Natural killer cell (primary cell): ENCODE data around the gene RASGRF2. TPM values are rescaled to one million over a fixed set of nuclear protein-coding genes. Genes with fewer than 3 reads are reported as not detected.
A peak's percentile ranks its signal among the peaks of the same experiment; 100 is the strongest.

Experiments
- ATAC-seq, 3 donors: fragments of 150-1000 bp in 2 of 3; fragments of 200-7000 bp in 1 of 3; cut with Tn5 transposase; 1 replicate in 1 of 3; 2 replicates in 2 of 3; pipeline ENCODE4 v1.10.0; 2021; ENCODE audit warnings: mild to moderate bottlenecking in 2 of 3, moderate library complexity in 2 of 3
- DNase-seq, 2 donors: peaks; one replicate each; pipeline versions ENCODE4 v3.0.0 to v3.0.0-alpha.2; 2013 to 2021; ENCODE audit warnings: mixed read lengths in 1 of 2
- H3K27ac ChIP-seq: one replicate; pipeline ENCODE4 v1.5.1; 2013; ENCODE audit warnings: mild to moderate bottlenecking, low read length
- H3K27me3 ChIP-seq: one replicate; pipeline ENCODE4 v1.6.1; 2013; ENCODE audit warnings: low read length; ENCODE audit not compliant: control insufficient read depth, insufficient read depth
- H3K36me3 ChIP-seq: one replicate; pipeline ENCODE4 v1.6.1; 2013; ENCODE audit warnings: low read length; ENCODE audit not compliant: control insufficient read depth, insufficient read depth
- H3K4me1 ChIP-seq: one replicate; pipeline ENCODE4 v1.6.1; 2013; ENCODE audit warnings: low read length; ENCODE audit not compliant: control insufficient read depth, insufficient read depth
- H3K4me3 ChIP-seq: one replicate; pipeline ENCODE4 v1.5.1; 2013; ENCODE audit warnings: low read length
- H3K9me3 ChIP-seq: one replicate; pipeline ENCODE4 v1.6.1; 2013; ENCODE audit warnings: low read length; ENCODE audit not compliant: control insufficient read depth, insufficient read depth
- H3K27ac Mint-ChIP-seq, 2 donors: one replicate each; pipeline ENCODE4 v1.8.0; 2022; ENCODE audit warnings: mild to moderate bottlenecking in 2 of 2, mixed read lengths in 2 of 2, moderate library complexity in 1 of 2
- H3K27me3 Mint-ChIP-seq, 2 donors: one replicate each; pipeline ENCODE4 v1.8.0; 2022; ENCODE audit warnings: low read depth in 2 of 2, mixed read lengths in 2 of 2
- H3K36me3 Mint-ChIP-seq: one replicate; pipeline ENCODE4 v1.8.0; 2022; ENCODE audit warnings: mixed read lengths
- H3K4me1 Mint-ChIP-seq, 2 donors: one replicate each; pipeline ENCODE4 v1.8.0; 2022; ENCODE audit warnings: mixed read lengths in 2 of 2
- H3K4me3 Mint-ChIP-seq: one replicate; pipeline ENCODE4 v1.8.0; 2022; ENCODE audit warnings: mild to moderate bottlenecking, moderate library complexity, mixed read lengths
- H3K9me3 Mint-ChIP-seq, 2 donors: one replicate each; pipeline ENCODE4 v1.8.0; 2022; ENCODE audit warnings: mixed read lengths in 2 of 2
- CTCF ChIP-seq: fragments of 200-600 bp; IDR thresholded peaks from one replicate; pipeline ENCODE4 v1.8.0; 2022; ENCODE audit warnings: antibody characterized with exemption
- WGBS: methylation state at CpG from one replicate; pipeline ENCODE4 v1.1.7; 2013; ENCODE audit warnings: missing lambda C conversion rate; ENCODE audit not compliant: insufficient coverage; 5-methylcytosine and 5-hydroxymethylcytosine counted together
- intact Hi-C: fragments of 100-400 bp; cut with micrococcal nuclease; formaldehyde crosslinking; loops from one replicate; pipeline ENCODE4 v1.14.2; 2022
- total RNA-seq, 4 donors: library from RNA; stranded (reverse); fragments of 120-200 nt in 1 of 4; gene quantifications; one replicate each; pipeline versions ENCODE4 v1.2.3 to v1.2.4, GENCODE V29; 2013 to 2022

RASGRF2 gene
- total RNA-seq, 3 donors from 2014 or later (not counting 1 experiment from before 2014, with no cell fraction given), result 5.6 to 10.1 (median 6.1) TPM

- Histone ChIP-seq H3K4me3 (peak overlapping the region; percentile 40), H3K36me3 (no peaks in the 10 kb centered on the region), H3K9me3 (no peaks in the 10 kb centered on the region), H3K4me1 (peaks cover 21% of the 10 kb centered on the region), H3K27me3 (peaks cover 9% of the 10 kb centered on the region), H3K27ac (no peak overlapping the region)
- DNase-seq (peak in 1 of 2 donors; percentile 72), ATAC-seq (peak in 2 of 3 donors; percentile 40 to 41)
- Mint-ChIP-seq H3K4me3 (peak overlapping the region; percentile 88), H3K36me3 (no peaks in the 10 kb centered on the region), H3K27me3 (peaks cover 24 to 35% of the 10 kb centered on the region in 2 donors), H3K27ac (peak overlapping the region in 1 of 2 donors; percentile 72), H3K9me3 (no peaks in the 10 kb centered on the region), H3K4me1 (peaks cover 25 to 35% of the 10 kb centered on the region in 2 donors)
- intact Hi-C loops, result loop anchor here (5.0 kb wide), 1 partner anchor 204 kb away; no protein-coding TSS in a partner anchor
- no peak for TF ChIP-seq CTCF
- 38% methylated on average over 14 of the region's 18 CpGs for WGBS
Observed at GRCh38 chr5:80961376-80962281, 1.5 kb downstream of the RASGRF2 start.

GRCh38 chr5:80962630-80963520 is 2.7 kb downstream of the RASGRF2 start:
- ATAC-seq, result no peak
- Histone ChIP-seq H3K36me3 (no peaks in the 10 kb centered on the region), H3K4me3 (no peak overlapping the region), H3K27ac (no peak overlapping the region), H3K4me1 (peaks cover 18% of the 10 kb centered on the region), H3K9me3 (no peaks in the 10 kb centered on the region), H3K27me3 (peaks cover 9% of the 10 kb centered on the region)
- H3K4me1 Mint-ChIP-seq, result peaks cover 23 to 30% of the 10 kb centered on the region in 2 donors
- no CpG with 5 or more reads among the region's 2 CpGs for WGBS
- intact Hi-C loops, result loop anchor here (5.0 kb wide), 1 partner anchor 206 kb away; no protein-coding TSS in a partner anchor
- H3K27ac Mint-ChIP-seq, result no peak overlapping the region
- H3K27me3 Mint-ChIP-seq, result peaks cover 21 to 35% of the 10 kb centered on the region in 2 donors
- no peaks in the 10 kb centered on the region for H3K36me3 Mint-ChIP-seq
- DNase-seq, result no peak
- TF ChIP-seq CTCF, result no peak
- no peaks in the 10 kb centered on the region for H3K9me3 Mint-ChIP-seq
- no peak overlapping the region for H3K4me3 Mint-ChIP-seq

GRCh38 chr5:80963521-80963895 is 3.3 kb downstream of the RASGRF2 start:
- no peak for TF ChIP-seq CTCF
- Histone ChIP-seq H3K27ac (no peak overlapping the region), H3K9me3 (no peaks in the 10 kb centered on the region), H3K4me3 (no peak overlapping the region), H3K27me3 (peaks cover 9% of the 10 kb centered on the region), H3K4me1 (peaks cover 15% of the 10 kb centered on the region), H3K36me3 (no peaks in the 10 kb centered on the region)
- H3K27ac Mint-ChIP-seq, result no peak overlapping the region
- no peaks in the 10 kb centered on the region for H3K9me3 Mint-ChIP-seq
- ATAC-seq (no peak), DNase-seq (no peak)
- H3K36me3 Mint-ChIP-seq, result no peaks in the 10 kb centered on the region
- WGBS, result 67% methylated on average over 1 of the region's 2 CpGs
- H3K4me1 Mint-ChIP-seq, result peaks cover 19 to 25% of the 10 kb centered on the region in 2 donors
- no peak overlapping the region for H3K4me3 Mint-ChIP-seq
- intact Hi-C loops, result loop anchor here (5.0 kb wide), 1 partner anchor 206 kb away; no protein-coding TSS in a partner anchor
- peaks cover 21 to 35% of the 10 kb centered on the region in 2 donors for H3K27me3 Mint-ChIP-seq
